Tibial nerve (tissue), 4 donors: ENCODE data around the gene CPZ. TPM values are rescaled to one million over a fixed set of nuclear protein-coding genes. Genes with fewer than 3 reads are reported as not detected.
A peak's percentile ranks its signal among the peaks of the same experiment; 100 is the strongest.

Source experiments
- DNase-seq, 2 donors: peaks; one replicate each; pipeline ENCODE4 v3.0.0-alpha.2; 2019; ENCODE audit warnings: low spot score in 2 of 2
- H3K27ac ChIP-seq, 4 donors: fragments of 200-600 bp; sonication (generic) in 3 of 4; one replicate each; pipeline ENCODE4 v1.5.1; 2017 to 2019; ENCODE audit warnings: mild to moderate bottlenecking in 1 of 4
- H3K27me3 ChIP-seq, 2 donors: fragments of 200-600 bp; sonication (generic) in 1 of 2; one replicate each; pipeline versions ENCODE4 v1.5.1 to v1.6.0; 2017 to 2019
- H3K36me3 ChIP-seq, 3 donors: fragments of 200-600 bp; sonication (generic); one replicate each; pipeline ENCODE4 v1.5.1; 2018 to 2019
- H3K4me1 ChIP-seq, 4 donors: fragments of 200-600 bp; sonication (generic) in 3 of 4; one replicate each; pipeline ENCODE4 v1.5.1; 2017 to 2019
- H3K4me3 ChIP-seq, 4 donors: fragments of 200-600 bp; sonication (generic) in 3 of 4; one replicate each; pipeline ENCODE4 v1.5.1; 2017 to 2019; ENCODE audit warnings: mild to moderate bottlenecking in 1 of 4, moderate library complexity in 1 of 4
- H3K9me3 ChIP-seq, 4 donors: fragments of 200-600 bp; sonication (generic) in 3 of 4; one replicate each; pipeline ENCODE4 v1.5.1; 2017 to 2019
- EP300 ChIP-seq, 2 donors: sonication (generic); formaldehyde crosslinking; IDR thresholded peaks; one replicate each; pipeline ENCODE4 v1.6.1; 2017; ENCODE audit warnings: antibody characterized with exemption in 2 of 2, mild to moderate bottlenecking in 1 of 2
- POLR2A ChIP-seq, 2 donors: fragments of 450-650 bp; IDR thresholded peaks; one replicate each; pipeline ENCODE4 v1.6.1; 2017; ENCODE audit warnings: antibody characterized with exemption in 2 of 2, mild to moderate bottlenecking in 2 of 2, moderate library complexity in 2 of 2
- WGBS, 2 donors: methylation state at CpG; one replicate each; pipeline ENCODE4 v1.1.5; 2018; 5-methylcytosine and 5-hydroxymethylcytosine counted together
- total RNA-seq, 4 donors: library from RNA; depleted of rRNA; stranded (reverse); fragments of >200 nt; gene quantifications; one replicate each; pipeline ENCODE4 v1.1.0, GENCODE V29; 2016
- TF ChIP-seq, protein P1 (sequence below), 5 experiments: fragments of 200-600 bp in 3 of 5; fragments of 450-650 bp in 2 of 5; sonication (generic) in 3 of 5; IDR thresholded peaks; one replicate each; pipeline ENCODE4 v1.5.1; 2016 to 2019; ENCODE audit warnings: antibody characterized with exemption in 5 of 5, mild to moderate bottlenecking in 3 of 5, moderate library complexity in 2 of 5

CPZ gene
- total RNA-seq, 4 donors from 2014 or later = 1.6 to 11.7 (median 2.5) TPM

DNA sequence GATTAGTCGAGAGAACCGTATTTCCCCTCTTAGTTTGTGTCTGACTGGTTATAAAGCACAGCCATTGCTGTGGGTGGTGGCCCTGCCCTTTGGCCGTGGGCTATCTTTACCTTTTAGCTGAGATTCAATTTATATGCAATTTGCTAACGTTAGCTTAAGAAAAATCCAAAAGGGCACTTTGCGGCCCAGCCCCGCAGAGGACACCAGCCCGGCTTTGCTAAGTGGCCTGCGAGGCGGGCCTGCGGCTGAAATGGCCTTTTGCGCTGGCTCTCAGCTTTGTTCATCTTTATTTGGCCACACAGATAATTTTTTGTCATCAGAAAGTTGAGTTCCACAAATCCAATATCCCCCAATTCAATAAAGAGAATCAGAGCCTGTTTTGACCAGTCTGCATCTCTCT, 48.3 kb downstream of the CPZ start:
- TF ChIP-seq EP300 (IDR thresholded peaks at IDR 0.05) (no peak), POLR2A (IDR thresholded peaks at IDR 0.05) (no peak)
- TF ChIP-seq, protein P1, sequence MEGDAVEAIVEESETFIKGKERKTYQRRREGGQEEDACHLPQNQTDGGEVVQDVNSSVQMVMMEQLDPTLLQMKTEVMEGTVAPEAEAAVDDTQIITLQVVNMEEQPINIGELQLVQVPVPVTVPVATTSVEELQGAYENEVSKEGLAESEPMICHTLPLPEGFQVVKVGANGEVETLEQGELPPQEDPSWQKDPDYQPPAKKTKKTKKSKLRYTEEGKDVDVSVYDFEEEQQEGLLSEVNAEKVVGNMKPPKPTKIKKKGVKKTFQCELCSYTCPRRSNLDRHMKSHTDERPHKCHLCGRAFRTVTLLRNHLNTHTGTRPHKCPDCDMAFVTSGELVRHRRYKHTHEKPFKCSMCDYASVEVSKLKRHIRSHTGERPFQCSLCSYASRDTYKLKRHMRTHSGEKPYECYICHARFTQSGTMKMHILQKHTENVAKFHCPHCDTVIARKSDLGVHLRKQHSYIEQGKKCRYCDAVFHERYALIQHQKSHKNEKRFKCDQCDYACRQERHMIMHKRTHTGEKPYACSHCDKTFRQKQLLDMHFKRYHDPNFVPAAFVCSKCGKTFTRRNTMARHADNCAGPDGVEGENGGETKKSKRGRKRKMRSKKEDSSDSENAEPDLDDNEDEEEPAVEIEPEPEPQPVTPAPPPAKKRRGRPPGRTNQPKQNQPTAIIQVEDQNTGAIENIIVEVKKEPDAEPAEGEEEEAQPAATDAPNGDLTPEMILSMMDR (IDR thresholded peaks at IDR 0.05) = no peak
- Histone ChIP-seq H3K4me1 (no peaks in the 10 kb centered on the region), H3K9me3 (no peaks in the 10 kb centered on the region), H3K27me3 (no peaks in the 10 kb centered on the region), H3K4me3 (no peak overlapping the region), H3K36me3 (no peaks in the 10 kb centered on the region), H3K27ac (no peak overlapping the region)
- no peak for DNase-seq
- 84 to 91% methylated on average over 11 of the region's 11 CpGs for WGBS, 2 donors

DNA sequence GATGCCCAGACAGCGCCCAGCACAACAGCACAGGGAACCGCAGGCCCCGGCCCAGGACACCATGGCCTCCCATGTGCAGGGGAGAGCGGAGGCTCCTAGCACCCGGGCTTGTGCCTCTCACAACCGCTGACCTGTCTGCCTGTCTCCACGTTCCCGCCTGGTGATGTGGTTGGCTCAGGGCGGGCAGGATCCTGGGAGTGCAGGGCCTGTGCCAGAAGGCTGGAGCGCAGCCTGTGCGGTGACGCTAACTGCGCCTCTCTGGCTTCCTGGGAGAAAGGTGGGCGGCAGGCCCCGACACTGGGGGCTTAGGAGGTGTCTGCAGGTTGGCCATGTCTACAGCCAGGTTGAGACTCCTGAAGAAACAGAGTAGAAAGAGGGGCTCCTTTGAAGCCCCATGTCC, 48.7 kb downstream of the CPZ start:
- WGBS, 2 donors = 92 to 95% methylated on average over 2 to 15 of the region's 15 CpGs
- Histone ChIP-seq H3K4me1 (no peaks in the 10 kb centered on the region), H3K9me3 (no peaks in the 10 kb centered on the region), H3K4me3 (no peak overlapping the region), H3K36me3 (no peaks in the 10 kb centered on the region), H3K27ac (no peak overlapping the region), H3K27me3 (no peaks in the 10 kb centered on the region)
- TF ChIP-seq, protein P1 (IDR thresholded peaks at IDR 0.05) = no peak
- TF ChIP-seq EP300 (IDR thresholded peaks at IDR 0.05) (no peak), POLR2A (IDR thresholded peaks at IDR 0.05) (no peak)
- DNase-seq = peak in 1 of 2 donors; percentile 8

DNA sequence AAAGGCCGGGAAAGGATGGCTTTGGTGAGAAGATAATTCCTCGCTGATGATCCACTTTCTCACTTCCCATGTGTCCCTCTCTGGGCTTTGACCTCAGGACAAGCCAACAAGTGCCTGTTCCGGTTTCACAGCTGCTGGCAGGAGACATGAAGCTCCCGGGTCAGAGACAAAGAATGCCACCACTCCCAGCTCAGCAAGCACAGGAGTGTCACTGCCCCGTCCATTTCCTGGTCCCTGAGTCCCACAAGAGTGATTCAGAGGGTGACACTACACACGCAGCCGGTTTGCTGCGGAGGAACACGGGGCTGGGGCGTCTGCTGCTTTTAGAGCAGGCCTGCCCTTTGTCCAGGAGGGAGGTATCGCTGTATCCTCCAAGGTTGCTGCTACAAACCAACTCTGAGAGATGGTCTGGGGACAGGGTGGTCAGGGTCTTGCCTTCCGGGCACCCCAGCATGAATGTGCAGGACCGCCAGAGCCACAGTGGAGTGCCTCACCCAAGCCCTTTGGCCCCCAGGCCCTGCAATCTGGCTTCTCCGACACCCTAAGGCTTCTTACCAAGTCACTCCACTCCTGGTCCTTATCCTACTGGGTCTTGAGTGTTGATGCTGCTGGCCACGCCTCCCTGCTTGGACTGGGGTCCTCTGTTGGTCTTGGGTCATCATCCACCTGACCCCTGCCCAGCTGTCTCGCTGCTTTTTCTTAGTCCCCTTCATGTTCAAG, 49.5 kb downstream of the CPZ start:
- 80 to 86% methylated on average over 9 to 16 of the region's 16 CpGs for WGBS, 2 donors
- H3K27ac ChIP-seq = no peak overlapping the region
- DNase-seq = peak in 1 of 2 donors; percentile 7
- H3K36me3 ChIP-seq = no peaks in the 10 kb centered on the region
- H3K9me3 ChIP-seq = no peaks in the 10 kb centered on the region
- no peak overlapping the region for H3K4me3 ChIP-seq
- H3K4me1 ChIP-seq = no peaks in the 10 kb centered on the region
- TF ChIP-seq EP300 (IDR thresholded peaks at IDR 0.05) (no peak), POLR2A (IDR thresholded peaks at IDR 0.05) (no peak)
- TF ChIP-seq, protein P1 (IDR thresholded peaks at IDR 0.05) = no peak
- H3K27me3 ChIP-seq = no peaks in the 10 kb centered on the region

DNA sequence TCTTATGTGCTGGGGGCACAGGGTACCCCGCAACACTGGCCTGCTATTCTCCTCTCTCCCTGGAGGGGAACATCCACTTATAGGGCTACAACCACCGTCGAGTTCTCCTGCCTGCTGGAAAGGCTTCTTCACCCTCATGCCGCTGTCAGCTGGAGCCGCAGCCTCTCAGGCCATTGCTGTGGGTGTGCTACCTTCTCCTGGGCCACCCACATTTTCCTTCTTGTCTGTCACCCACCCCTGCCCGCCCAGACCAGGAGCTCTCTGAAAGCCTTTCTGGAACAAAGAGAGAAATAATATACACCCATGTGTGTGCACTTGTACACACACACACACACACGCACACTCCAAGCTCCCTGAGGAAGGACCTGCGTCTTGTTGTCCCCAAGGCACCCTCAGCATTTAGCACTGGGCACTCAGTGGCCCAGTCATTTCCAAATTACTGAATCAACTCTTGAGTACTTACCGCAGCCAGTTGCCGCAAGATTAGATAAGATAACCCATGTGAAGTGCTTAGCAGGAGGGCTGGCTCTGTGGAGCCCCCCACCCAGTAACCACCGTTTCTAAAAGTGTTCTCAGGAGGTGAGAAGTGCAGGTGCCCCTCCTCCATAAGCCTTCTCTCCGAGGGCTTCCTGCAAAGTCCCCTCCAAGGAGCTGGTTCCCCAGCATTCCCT, 50.2 kb downstream of the CPZ start:
- Histone ChIP-seq H3K27ac (no peak overlapping the region), H3K36me3 (no peaks in the 10 kb centered on the region), H3K4me1 (no peaks in the 10 kb centered on the region), H3K9me3 (no peaks in the 10 kb centered on the region), H3K4me3 (no peak overlapping the region), H3K27me3 (no peaks in the 10 kb centered on the region)
- no peak for DNase-seq
- no peak for TF ChIP-seq POLR2A (IDR thresholded peaks at IDR 0.05)
- TF ChIP-seq, protein P1 (IDR thresholded peaks at IDR 0.05) = no peak
- no peak for TF ChIP-seq EP300 (IDR thresholded peaks at IDR 0.05)
- 67 to 81% methylated on average over 11 to 12 of the region's 12 CpGs for WGBS, 2 donors

DNA sequence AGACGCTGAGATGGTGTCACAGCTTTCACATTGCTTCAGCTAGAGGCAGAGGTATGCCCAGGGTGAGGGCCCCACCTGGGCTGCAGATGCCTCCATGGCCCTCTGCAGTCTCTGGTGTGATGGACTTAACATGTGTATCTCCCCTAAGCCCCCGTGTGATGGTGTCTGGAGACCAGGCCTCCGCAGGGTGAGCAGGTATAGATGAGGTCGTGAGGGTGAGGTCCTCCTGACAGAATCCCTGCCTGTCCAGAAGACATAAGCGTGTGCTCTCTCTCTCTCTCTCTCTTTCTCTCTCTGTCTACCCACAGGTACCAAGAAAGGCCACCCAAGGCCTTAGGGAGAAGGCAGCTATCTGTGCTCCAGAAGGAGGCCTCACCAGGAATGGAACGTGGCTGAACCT, 50.9 kb downstream of the CPZ start:
- no peak for DNase-seq
- H3K36me3 ChIP-seq = no peaks in the 10 kb centered on the region

More for the DNA sequence above, 50.9 kb downstream of the CPZ start:
- TF ChIP-seq EP300 (IDR thresholded peaks at IDR 0.05) (no peak), POLR2A (IDR thresholded peaks at IDR 0.05) (no peak)
- TF ChIP-seq, protein P1 (IDR thresholded peaks at IDR 0.05) = no peak
- Histone ChIP-seq H3K27ac (no peak overlapping the region), H3K4me1 (no peaks in the 10 kb centered on the region), H3K27me3 (no peaks in the 10 kb centered on the region), H3K4me3 (no peak overlapping the region), H3K9me3 (no peaks in the 10 kb centered on the region)
- 70 to 71% methylated on average over 4 to 6 of the region's 6 CpGs for WGBS, 2 donors
